Mucosa of stomach (tissue), 1 donor: ENCODE measurements around the gene RNU6-7.

Experiments
- H3K27me3 ChIP-seq: one replicate; pipeline ENCODE4 v1.7.0; 2013; ENCODE audit warnings: mild to moderate bottlenecking, low read length; ENCODE audit not compliant: control insufficient read depth, insufficient read depth
- H3K36me3 ChIP-seq: one replicate; pipeline ENCODE4 v1.7.0; 2013; ENCODE audit warnings: low read length; ENCODE audit not compliant: control insufficient read depth, insufficient read depth
- H3K4me1 ChIP-seq: one replicate; pipeline ENCODE4 v1.7.0; 2013; ENCODE audit warnings: mild to moderate bottlenecking, low read length; ENCODE audit not compliant: control insufficient read depth, insufficient read depth
- H3K4me3 ChIP-seq: one replicate; pipeline ENCODE4 v1.7.0; 2013; ENCODE audit warnings: low read length
- H3K9ac ChIP-seq: one replicate; pipeline ENCODE4 v1.7.0; 2013; ENCODE audit warnings: mild to moderate bottlenecking, low read length, moderate library complexity
- H3K9me3 ChIP-seq: one replicate; pipeline ENCODE4 v1.7.0; 2013; ENCODE audit warnings: mild to moderate bottlenecking, low read length, moderate library complexity; ENCODE audit not compliant: control insufficient read depth
- donor health status: Pancreatic carcinoma.

The RNU6-7 gene

GRCh38 chr14:32193532-32193931 is 8.3 kb upstream of the RNU6-7 start:
- Histone ChIP-seq H3K36me3 (no peaks in the 10 kb centered on the region), H3K9me3 (no peaks in the 10 kb centered on the region), H3K4me3 (no peak overlapping the region), H3K27me3 (no peaks in the 10 kb centered on the region), H3K4me1 (no peaks in the 10 kb centered on the region), H3K9ac (no peak overlapping the region)

DNA sequence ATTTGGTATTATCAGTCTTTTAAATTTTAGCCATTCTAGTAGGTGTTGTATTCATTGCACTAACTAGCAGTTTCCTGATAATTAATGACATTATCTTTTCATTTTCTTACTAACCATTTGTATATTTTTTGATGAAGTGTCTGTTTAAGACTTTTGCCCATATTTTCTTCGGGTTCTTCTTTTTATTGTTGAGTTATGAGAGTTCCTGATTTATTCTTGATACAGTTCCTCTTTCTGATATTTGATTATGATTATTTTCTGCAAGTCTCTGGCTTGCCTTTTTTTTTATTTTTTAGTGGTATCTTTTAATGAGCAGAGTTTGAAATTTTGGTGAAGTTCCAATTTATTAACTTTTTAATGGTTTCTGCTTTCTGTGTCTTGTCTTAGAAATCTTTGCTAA is 6.2 kb upstream of the RNU6-7 start:
- Histone ChIP-seq H3K27me3 (no peaks in the 10 kb centered on the region), H3K4me3 (no peak overlapping the region), H3K36me3 (no peaks in the 10 kb centered on the region), H3K9ac (no peak overlapping the region), H3K4me1 (no peaks in the 10 kb centered on the region), H3K9me3 (no peaks in the 10 kb centered on the region)

DNA sequence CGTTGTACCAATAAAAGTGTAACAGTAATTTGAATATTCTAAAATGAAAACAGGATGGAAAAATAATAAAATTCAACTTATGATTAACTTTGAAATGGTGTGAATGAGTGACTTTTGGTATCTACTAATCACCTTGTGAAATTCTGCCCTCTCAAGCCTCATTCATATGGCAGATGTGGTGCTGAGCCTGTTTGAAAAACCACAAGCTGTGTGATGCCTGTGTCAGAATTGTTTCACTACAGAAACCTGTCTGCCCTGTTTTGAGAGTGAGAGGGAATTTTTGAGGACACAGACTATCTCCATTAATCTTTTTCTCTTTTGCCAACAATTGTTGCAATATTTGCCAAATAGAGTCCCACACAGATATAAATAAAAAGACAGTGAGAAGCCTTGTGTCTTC is 3.9 kb upstream of the RNU6-7 start:
- Histone ChIP-seq H3K9me3 (no peaks in the 10 kb centered on the region), H3K4me1 (peaks cover 11% of the 10 kb centered on the region), H3K4me3 (no peak overlapping the region), H3K36me3 (no peaks in the 10 kb centered on the region), H3K9ac (no peak overlapping the region), H3K27me3 (peaks cover 8% of the 10 kb centered on the region)

- Histone ChIP-seq H3K9me3 (no peaks in the 10 kb centered on the region), H3K27me3 (peaks cover 20% of the 10 kb centered on the region), H3K36me3 (no peaks in the 10 kb centered on the region), H3K9ac (peak overlapping the region; percentile 17), H3K4me3 (peak overlapping the region; percentile 69), H3K4me1 (peaks cover 11% of the 10 kb centered on the region)
Measured at GRCh38 chr14:32200368-32201192, 1.3 kb upstream of the RNU6-7 start.

GRCh38 chr14:32201193-32201815 is 541 bp upstream of the RNU6-7 start:
- peak overlapping the region; percentile 67 for H3K9ac ChIP-seq
- peaks cover 11% of the 10 kb centered on the region for H3K4me1 ChIP-seq
- peaks cover 20% of the 10 kb centered on the region for H3K27me3 ChIP-seq
- no peaks in the 10 kb centered on the region for H3K36me3 ChIP-seq
- no peaks in the 10 kb centered on the region for H3K9me3 ChIP-seq
- H3K4me3 ChIP-seq = peak overlapping the region; percentile 69

DNA sequence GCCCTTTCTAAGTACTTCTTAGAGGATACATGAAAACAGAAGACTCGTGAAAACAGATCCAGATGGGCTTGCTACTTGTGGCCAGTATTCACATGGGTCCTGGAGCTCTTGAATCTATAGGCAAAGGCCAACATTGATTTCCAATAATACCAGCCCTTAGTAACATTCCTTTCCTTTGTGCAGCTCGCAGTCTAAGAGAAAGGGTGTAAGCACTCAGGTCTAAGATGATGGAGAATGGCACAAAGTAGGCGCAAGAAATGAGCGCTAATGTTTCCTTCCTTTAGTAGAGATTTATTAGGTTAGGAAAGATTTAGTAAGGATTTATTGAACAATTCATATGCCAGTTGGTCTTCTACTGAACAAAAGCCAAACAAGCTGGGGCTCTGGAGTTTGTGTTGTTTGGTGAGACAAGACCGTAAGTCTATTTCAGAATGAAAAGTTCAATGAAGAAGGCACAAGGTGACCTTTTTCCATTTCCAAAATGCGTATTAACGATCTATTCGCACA is 699 bp downstream of the RNU6-7 start:
- Histone ChIP-seq H3K36me3 (no peaks in the 10 kb centered on the region), H3K27me3 (peaks cover 20% of the 10 kb centered on the region), H3K4me1 (peaks cover 11% of the 10 kb centered on the region), H3K9ac (peak overlapping the region; percentile 67), H3K4me3 (peak overlapping the region; percentile 69), H3K9me3 (no peaks in the 10 kb centered on the region)

GRCh38 chr14:32202998-32203882 is 1.4 kb downstream of the RNU6-7 start, which contains the start of gene RNU6-8:
Gene RNU6-8, minus strand, starts transcription at chr14:32203269.
- H3K27me3 ChIP-seq = peaks cover 20% of the 10 kb centered on the region
- H3K9ac ChIP-seq = peak within 1 kb of the TSS; percentile 67
- H3K4me1 ChIP-seq = peaks cover 11% of the 10 kb centered on the region
- H3K9me3 ChIP-seq = no peaks in the 10 kb centered on the region
- peak within 1 kb of the TSS; percentile 69 for H3K4me3 ChIP-seq
- no peaks in the 10 kb centered on the region for H3K36me3 ChIP-seq

DNA sequence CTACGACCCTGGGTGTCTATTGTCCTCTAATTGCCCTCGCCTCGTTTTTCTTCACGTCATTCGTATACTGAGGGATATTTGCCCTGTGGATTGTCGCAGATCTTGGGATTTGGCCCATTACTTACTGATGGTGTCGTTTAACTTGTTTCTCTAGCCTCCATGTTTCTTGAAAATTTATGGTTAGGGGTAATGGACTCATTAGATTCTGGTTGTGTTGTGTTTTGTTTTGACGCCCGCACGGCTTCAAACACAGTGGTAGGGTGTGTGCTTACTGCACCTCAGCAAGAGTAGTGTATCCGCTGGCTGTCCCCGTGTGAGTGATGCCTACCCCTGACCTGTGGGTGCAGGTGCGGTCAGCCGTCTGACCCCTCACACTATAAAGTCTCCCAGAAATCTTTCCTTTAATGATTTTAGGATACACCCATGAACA is 2.1 kb downstream of the RNU6-7 start:
- H3K36me3 ChIP-seq = no peaks in the 10 kb centered on the region
- H3K9me3 ChIP-seq = no peaks in the 10 kb centered on the region
- peak overlapping the region; percentile 67 for H3K9ac ChIP-seq
- peak overlapping the region; percentile 44 for H3K4me3 ChIP-seq
- H3K27me3 ChIP-seq = peaks cover 20% of the 10 kb centered on the region
- peaks cover 11% of the 10 kb centered on the region for H3K4me1 ChIP-seq

DNA sequence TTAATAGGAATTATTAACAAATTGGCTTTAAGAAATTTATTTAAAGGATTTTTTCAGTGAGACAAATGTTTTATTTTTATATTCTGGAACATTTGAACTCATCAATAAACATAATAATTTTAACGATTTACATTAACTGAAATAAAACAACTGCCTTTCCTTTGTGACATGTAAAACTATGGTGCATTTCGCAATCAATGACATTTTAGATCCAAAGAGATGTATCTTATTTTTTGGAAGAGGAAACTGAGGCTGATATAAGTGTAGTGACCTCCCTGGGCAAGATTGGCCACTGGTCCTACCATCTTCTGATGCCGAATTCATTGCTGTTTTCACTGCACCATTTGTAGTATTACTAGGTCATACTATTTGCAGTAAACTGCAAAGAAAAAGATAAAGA is 3.7 kb downstream of the RNU6-7 start:
- H3K36me3 ChIP-seq = no peaks in the 10 kb centered on the region
- H3K4me1 ChIP-seq = peaks cover 11% of the 10 kb centered on the region
- H3K4me3 ChIP-seq = no peak overlapping the region
- peaks cover 20% of the 10 kb centered on the region for H3K27me3 ChIP-seq
- no peaks in the 10 kb centered on the region for H3K9me3 ChIP-seq
- no peak overlapping the region for H3K9ac ChIP-seq

DNA sequence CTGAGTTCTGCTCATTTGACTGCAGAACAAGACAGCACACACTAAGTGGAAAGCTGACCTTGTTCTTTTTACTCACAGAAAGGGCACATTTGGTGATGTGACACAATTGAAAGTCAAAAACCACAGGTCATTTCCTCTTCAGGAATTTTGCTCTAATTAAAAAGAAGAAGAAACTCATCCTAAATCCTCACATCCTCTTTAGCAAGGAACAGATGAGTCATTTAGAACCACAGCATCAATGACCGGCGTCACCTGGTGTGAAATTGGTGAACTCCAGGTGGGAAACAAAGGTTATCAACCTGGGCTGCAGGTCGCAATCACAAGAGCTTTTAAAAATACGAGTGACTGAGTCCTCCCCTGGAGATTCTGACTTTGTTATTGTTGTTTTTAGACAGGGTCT is 4.1 kb downstream of the RNU6-7 start:
- Histone ChIP-seq H3K4me3 (no peak overlapping the region), H3K9ac (no peak overlapping the region), H3K9me3 (no peaks in the 10 kb centered on the region), H3K36me3 (no peaks in the 10 kb centered on the region), H3K27me3 (peaks cover 20% of the 10 kb centered on the region), H3K4me1 (peaks cover 11% of the 10 kb centered on the region)

DNA sequence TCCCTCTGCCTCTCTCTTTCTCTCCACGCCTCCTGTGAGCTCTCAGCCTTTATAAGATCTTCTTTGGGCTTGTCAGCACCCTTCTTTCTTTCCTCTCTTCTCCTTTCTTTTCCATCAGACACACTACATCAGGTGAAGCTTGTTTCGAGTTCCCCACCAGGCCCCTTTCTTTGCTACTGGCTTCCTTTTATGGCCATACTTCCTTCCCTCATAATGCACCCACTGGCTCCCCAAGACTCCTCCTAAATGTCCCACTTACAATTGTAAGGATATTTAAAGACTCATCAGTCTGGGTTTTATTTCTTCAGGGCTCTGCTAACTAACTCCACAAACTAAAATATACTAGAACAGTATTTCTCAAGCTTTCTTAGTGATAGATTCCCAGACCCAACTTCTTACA is 4.7 kb downstream of the RNU6-7 start:
- no peak overlapping the region for H3K9ac ChIP-seq
- no peaks in the 10 kb centered on the region for H3K36me3 ChIP-seq
- H3K9me3 ChIP-seq = no peaks in the 10 kb centered on the region

More for the DNA sequence above, 4.7 kb downstream of the RNU6-7 start:
- Histone ChIP-seq H3K4me1 (peaks cover 11% of the 10 kb centered on the region), H3K4me3 (no peak overlapping the region), H3K27me3 (peaks cover 20% of the 10 kb centered on the region)
